Neutrophil (primary cell): ENCODE measurements around the gene SEMA4C.

Experiments used
- H3K27ac ChIP-seq: fragments of 200-600 bp; sonication (generic); 2 replicates; pipeline ENCODE4 v1.5.1; 2016; ENCODE audit warnings: mild to moderate bottlenecking, moderate library complexity
- H3K27me3 ChIP-seq: fragments of 200-600 bp; sonication (generic); 2 replicates; pipeline ENCODE4 v1.6.0; 2016; ENCODE audit warnings: mild to moderate bottlenecking
- H3K36me3 ChIP-seq: fragments of 200-600 bp; sonication (generic); 2 replicates; pipeline ENCODE4 v1.5.1; 2017
- H3K4me1 ChIP-seq, 2 experiments: fragments of 200-600 bp in 1 of 2; sonication (generic) in 1 of 2; 1 replicate in 1 of 2; 2 replicates in 1 of 2; pipeline versions ENCODE4 v1.5.1 to v1.6.1; 2013 to 2016; ENCODE audit warnings: low read depth in 1 of 2, low read length in 1 of 2, mild to moderate bottlenecking in 1 of 2, moderate library complexity in 1 of 2; ENCODE audit not compliant: control insufficient read depth in 1 of 2, insufficient read depth in 1 of 2
- H3K4me3 ChIP-seq, 2 experiments: fragments of 200-600 bp in 1 of 2; sonication (generic) in 1 of 2; 1 replicate in 1 of 2; 2 replicates in 1 of 2; pipeline ENCODE4 v1.5.1; 2013 to 2016; ENCODE audit warnings: low read depth in 1 of 2, low read length in 1 of 2, mild to moderate bottlenecking in 1 of 2, moderate library complexity in 1 of 2
- H3K9me3 ChIP-seq: fragments of 200-600 bp; sonication (generic); 2 replicates; pipeline ENCODE4 v1.5.1; 2016
- TF ChIP-seq, protein P1 (sequence below): fragments of 200-600 bp; sonication (generic); IDR thresholded peaks from 2 replicates; pipeline ENCODE4 v1.5.1; 2016; ENCODE audit warnings: antibody characterized with exemption

The SEMA4C gene

DNA sequence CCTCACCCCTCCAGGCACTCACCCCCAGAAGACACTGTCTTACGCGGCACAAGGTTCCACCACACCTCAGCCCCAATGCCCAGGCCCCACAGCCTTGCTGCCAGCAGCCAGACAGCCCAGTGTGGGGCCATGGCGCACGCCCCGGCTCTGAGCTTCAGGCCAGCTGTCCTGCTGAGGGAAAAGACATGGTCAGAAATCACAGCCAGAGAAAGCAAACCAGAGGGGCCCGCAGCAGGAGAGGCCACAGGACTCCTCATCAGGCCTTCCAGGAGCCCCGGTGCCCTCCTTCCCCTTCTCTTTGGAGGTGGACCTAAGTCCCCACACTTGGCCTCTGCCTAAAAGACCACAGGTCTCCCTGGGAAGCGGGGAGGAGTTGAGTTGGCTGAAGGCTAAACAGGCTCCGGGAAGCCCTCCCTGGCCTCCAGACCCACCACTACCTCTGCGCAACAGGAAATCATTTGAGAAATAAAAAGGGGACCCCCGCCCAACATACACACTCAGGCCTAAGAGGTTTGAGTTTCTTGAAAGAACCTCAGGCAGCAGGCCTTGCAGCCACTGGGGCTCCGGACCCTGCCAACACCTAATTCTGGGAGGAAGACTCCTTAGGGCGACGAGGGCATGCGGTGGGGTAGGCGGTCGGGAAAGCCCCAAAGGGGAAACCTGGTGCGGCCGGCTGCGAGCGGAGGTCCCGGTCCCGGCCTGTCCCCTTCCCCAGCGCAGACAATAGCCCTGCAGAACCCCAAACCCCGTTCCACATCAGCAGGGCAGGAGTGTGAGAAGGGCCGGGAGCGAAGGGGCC, 1.9 kb downstream of the SEMA4C start:
- H3K4me3 ChIP-seq, result peak overlapping the region; percentile 63
- peaks cover 100% of the 10 kb centered on the region for H3K27me3 ChIP-seq
- H3K9me3 ChIP-seq, result no peaks in the 10 kb centered on the region
- TF ChIP-seq, protein P1, sequence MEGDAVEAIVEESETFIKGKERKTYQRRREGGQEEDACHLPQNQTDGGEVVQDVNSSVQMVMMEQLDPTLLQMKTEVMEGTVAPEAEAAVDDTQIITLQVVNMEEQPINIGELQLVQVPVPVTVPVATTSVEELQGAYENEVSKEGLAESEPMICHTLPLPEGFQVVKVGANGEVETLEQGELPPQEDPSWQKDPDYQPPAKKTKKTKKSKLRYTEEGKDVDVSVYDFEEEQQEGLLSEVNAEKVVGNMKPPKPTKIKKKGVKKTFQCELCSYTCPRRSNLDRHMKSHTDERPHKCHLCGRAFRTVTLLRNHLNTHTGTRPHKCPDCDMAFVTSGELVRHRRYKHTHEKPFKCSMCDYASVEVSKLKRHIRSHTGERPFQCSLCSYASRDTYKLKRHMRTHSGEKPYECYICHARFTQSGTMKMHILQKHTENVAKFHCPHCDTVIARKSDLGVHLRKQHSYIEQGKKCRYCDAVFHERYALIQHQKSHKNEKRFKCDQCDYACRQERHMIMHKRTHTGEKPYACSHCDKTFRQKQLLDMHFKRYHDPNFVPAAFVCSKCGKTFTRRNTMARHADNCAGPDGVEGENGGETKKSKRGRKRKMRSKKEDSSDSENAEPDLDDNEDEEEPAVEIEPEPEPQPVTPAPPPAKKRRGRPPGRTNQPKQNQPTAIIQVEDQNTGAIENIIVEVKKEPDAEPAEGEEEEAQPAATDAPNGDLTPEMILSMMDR, result no peak
- peaks cover 52 to 62% of the 10 kb centered on the region in 2 experiments for H3K4me1 ChIP-seq
- H3K36me3 ChIP-seq, result no peaks in the 10 kb centered on the region
- no peak overlapping the region for H3K27ac ChIP-seq

DNA sequence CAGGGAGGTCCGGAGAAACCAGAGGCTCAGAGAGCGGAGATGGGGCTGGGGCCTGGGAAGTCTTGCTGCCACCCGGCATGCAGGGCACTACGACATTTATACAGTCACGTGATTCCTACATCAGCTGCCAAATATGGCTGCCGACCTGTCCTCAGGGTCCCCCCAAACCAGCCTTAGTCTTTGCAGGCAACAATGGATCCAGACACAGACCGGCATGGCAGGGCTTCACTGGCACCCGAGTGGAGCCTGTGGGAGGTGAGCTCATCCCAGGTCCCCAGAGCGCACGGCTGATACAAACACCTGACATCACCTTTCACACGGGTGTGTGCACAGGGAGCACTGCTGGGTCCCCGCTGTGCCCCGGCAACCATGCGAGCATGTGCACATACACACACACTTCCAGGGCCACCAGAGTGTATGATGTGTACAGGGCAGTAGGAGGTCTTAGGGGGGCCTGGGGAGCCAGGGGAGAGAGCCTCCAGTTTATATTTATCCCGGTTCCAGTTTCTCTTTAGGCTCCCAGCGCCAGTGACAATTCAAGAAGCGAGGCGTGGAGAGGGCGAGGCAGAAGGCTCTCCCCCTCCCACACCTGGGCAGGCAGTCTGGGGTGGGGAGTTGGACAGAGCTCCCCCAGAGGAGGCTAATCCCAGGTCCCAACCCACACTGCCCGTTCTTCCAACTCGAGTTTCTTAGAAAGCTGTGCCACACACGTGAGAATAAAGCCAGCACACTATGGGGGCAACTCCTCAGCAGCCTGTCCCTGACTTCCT, 2.7 kb downstream of the SEMA4C start:
- Histone ChIP-seq H3K36me3 (no peaks in the 10 kb centered on the region), H3K4me1 (peaks cover 58 to 70% of the 10 kb centered on the region in 2 experiments), H3K27me3 (peaks cover 98% of the 10 kb centered on the region), H3K27ac (no peak overlapping the region), H3K9me3 (no peaks in the 10 kb centered on the region), H3K4me3 (peak overlapping the region; percentile 43 to 63)
- TF ChIP-seq, protein P1, result no peak

DNA sequence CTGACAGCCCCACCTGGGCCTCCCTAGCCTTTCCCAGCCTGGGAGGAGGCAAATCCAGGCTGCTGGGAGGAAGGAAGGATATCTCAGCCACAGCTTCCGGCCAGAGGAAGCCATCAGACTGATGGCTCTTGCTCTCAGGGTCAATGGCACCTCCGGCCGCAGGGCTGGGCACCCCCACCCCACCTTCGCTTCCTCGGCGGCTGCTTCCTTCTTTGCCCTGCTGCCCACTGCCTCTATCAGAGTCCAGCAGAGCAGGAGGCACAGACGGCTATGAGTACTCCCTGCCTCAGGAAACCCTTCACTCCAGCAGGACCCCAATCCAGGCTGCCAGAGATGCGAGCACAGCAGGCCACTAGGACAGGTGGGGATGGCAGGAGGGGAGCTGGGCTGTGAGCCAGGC, 3.3 kb downstream of the SEMA4C start:
- peak overlapping the region; percentile 43 to 63 for H3K4me3 ChIP-seq
- H3K4me1 ChIP-seq, result peaks cover 63 to 76% of the 10 kb centered on the region in 2 experiments
- TF ChIP-seq, protein P1, result no peak
- peaks cover 98% of the 10 kb centered on the region for H3K27me3 ChIP-seq
- H3K27ac ChIP-seq, result no peak overlapping the region
- no peaks in the 10 kb centered on the region for H3K9me3 ChIP-seq
- H3K36me3 ChIP-seq, result no peaks in the 10 kb centered on the region

DNA sequence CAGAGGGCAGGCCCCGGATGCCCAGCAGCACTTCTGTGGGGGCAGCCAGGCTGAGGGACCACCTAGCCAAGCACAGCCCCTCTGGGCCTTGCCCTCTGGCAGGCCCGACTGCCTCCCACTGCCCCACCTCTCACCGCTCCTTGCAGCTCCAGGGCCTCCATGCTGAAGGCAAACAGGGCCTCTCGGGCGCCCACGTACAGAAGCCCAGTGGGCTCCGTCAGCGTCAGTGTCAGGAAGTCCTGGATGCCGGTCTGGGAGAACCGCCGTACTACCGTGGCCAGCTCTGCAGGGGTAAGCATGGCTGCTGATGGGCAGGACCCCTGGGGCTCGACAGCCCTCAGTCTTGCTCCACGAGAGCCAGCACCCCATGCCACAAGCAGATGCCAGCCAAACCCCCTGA, 3.7 kb downstream of the SEMA4C start:
- Histone ChIP-seq H3K36me3 (no peaks in the 10 kb centered on the region), H3K27me3 (peaks cover 98% of the 10 kb centered on the region), H3K4me1 (peaks cover 65 to 80% of the 10 kb centered on the region in 2 experiments), H3K9me3 (no peaks in the 10 kb centered on the region), H3K27ac (no peak overlapping the region), H3K4me3 (peak overlapping the region; percentile 43 to 63)
- TF ChIP-seq, protein P1, result no peak

DNA sequence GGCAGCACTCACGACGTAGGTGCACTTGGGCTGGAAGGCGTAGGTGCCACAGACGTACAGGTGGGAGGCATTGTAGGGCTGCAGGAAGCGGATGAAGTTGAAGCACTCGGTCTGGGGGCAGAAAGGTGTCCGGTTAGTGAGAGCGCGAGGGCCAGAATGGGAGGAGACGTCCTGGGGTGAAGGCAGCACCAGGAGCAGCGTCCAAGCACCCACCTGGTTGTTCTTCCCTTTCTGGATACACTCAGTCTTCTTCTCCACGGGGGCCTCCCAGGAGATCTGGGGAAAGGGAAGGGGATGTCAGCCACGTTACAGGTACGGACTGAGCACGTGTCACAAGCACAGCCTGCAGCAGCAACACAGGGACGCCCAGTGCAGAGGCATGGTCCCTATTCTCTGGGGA, 4.2 kb downstream of the SEMA4C start:
- TF ChIP-seq, protein P1, result no peak
- Histone ChIP-seq H3K27ac (no peak overlapping the region), H3K9me3 (no peaks in the 10 kb centered on the region), H3K4me1 (peaks cover 65 to 79% of the 10 kb centered on the region in 2 experiments), H3K36me3 (no peaks in the 10 kb centered on the region), H3K4me3 (no peak overlapping the region), H3K27me3 (peaks cover 98% of the 10 kb centered on the region)
